Bronchial epithelial cell (primary cell): ENCODE measurements around the gene SLC5A12. TPM values are rescaled to one million over a fixed set of nuclear protein-coding genes. Genes with fewer than 3 reads are reported as not detected.

Experiments
- DNase-seq: peaks from one replicate; pipeline ENCODE4 v3.0.0-alpha.2; 2010; ENCODE audit warnings: low read depth
- FAIRE-seq: peaks from 2 replicates; lab custom pipeline; 2011; peaks lifted over from hg19 to GRCh38; lab: Jason Lieb, UNC
- H3K27me3 ChIP-seq: 2 replicates; pipeline ENCODE4 v1.5.1; 2011; ENCODE audit warnings: low read length; ENCODE audit not compliant: control insufficient read depth, insufficient read depth
- H3K36me3 ChIP-seq: 2 replicates; pipeline ENCODE4 v1.5.1; 2011; ENCODE audit warnings: low read length; ENCODE audit not compliant: control insufficient read depth, insufficient read depth
- H3K4me3 ChIP-seq: 2 replicates; pipeline ENCODE4 v1.5.1; 2011; ENCODE audit warnings: mild to moderate bottlenecking, low read depth, low read length, control low read depth
- total RNA-seq: library from RNA; depleted of rRNA; stranded (reverse); fragments of >200 nt; gene quantifications from 2 replicates; pipeline ENCODE4 v1.2.1, GENCODE V29; 2014
- TF ChIP-seq, protein P1 (sequence below): IDR thresholded peaks from 2 replicates; pipeline ENCODE4 v1.5.1; 2011; ENCODE audit warnings: mild to moderate bottlenecking, moderate library complexity, low read length, control low read depth, inconsistent platforms; ENCODE audit not compliant: insufficient read depth, severe bottlenecking

SLC5A12 gene
- total RNA-seq, 1 donor from 2014 or later = not detected

DNA sequence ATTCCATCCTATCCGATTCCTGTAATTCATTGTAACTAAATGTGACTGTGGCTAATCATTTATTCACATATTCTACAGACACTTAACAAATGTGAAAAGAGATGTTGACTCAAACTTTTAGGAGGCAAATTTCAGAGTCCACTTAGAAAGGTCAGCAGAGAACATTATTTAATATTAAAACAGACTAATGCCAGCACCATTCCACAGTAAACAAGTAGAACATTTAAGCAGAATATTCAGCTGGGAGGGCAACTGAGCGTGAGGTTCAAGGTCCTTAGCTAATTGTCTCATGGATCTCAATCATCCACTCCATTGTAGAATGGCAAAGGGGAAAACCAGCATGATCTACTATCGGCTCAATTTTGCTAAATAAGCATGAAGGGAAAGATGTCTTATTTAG, 5.1 kb upstream of the SLC5A12 start:
- Histone ChIP-seq H3K36me3 (no peaks in the 10 kb centered on the region), H3K27me3 (no peaks in the 10 kb centered on the region), H3K4me3 (no peak overlapping the region)
- TF ChIP-seq, protein P1, sequence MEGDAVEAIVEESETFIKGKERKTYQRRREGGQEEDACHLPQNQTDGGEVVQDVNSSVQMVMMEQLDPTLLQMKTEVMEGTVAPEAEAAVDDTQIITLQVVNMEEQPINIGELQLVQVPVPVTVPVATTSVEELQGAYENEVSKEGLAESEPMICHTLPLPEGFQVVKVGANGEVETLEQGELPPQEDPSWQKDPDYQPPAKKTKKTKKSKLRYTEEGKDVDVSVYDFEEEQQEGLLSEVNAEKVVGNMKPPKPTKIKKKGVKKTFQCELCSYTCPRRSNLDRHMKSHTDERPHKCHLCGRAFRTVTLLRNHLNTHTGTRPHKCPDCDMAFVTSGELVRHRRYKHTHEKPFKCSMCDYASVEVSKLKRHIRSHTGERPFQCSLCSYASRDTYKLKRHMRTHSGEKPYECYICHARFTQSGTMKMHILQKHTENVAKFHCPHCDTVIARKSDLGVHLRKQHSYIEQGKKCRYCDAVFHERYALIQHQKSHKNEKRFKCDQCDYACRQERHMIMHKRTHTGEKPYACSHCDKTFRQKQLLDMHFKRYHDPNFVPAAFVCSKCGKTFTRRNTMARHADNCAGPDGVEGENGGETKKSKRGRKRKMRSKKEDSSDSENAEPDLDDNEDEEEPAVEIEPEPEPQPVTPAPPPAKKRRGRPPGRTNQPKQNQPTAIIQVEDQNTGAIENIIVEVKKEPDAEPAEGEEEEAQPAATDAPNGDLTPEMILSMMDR = no peak
- no peak for DNase-seq
- no peak for FAIRE-seq

DNA sequence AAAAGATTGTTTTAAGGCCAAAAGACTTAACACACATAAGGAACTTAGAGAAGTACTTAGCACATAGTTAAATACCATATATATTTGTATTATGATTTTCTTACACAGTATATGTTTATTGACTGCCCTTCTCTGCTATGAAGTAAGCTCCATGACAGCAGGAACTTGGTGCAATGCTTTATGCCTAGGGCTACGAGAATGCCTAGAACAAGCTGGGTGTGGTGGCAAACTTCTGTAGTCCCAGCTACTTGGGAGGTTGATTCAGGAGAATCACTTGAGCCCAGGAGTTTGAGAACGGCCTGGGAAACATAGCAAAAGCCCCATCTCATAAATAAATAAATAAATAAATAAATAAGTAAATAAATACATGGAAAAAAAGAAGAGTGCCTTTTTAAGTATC, 1.9 kb downstream of the SLC5A12 start:
- no peaks in the 10 kb centered on the region for H3K27me3 ChIP-seq
- DNase-seq (peak; percentile 58), FAIRE-seq (no peak)
- TF ChIP-seq, protein P1 = no peak
- H3K4me3 ChIP-seq = no peak overlapping the region
- no peaks in the 10 kb centered on the region for H3K36me3 ChIP-seq

DNA sequence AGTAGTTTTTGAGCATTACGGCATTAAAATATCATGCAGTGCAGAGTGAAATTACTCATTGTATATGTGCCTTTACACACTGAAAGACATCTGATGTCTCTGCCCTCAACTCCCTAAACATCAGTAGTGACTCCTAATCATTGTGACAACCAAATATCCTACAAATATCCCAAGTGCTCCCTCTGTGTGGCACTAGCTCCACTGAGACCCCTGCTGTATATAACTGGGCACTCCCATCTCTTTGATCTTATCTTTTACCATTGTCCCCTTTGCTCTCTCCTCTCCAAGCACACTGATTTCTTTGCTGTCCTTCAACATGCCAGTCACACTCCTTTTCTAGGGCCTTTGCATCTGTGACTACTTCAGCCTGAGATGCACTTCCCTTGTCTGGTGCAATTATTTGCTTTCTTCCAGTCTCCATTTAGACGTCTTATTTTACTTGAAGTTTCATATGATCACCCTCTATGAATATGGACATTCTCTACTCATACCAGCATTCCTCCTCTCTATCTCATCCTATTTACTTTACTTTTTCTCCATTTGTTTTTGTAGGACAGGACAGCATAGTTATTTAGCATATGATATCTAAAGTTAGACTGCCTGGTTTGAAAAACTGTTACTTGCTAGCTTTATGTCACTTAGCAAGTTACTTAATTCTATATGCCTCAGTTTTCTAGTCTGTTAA, 2.4 kb downstream of the SLC5A12 start:
- peak; percentile 60 for FAIRE-seq
- Histone ChIP-seq H3K36me3 (no peaks in the 10 kb centered on the region), H3K27me3 (no peaks in the 10 kb centered on the region), H3K4me3 (no peak overlapping the region)
- no peak for DNase-seq
- TF ChIP-seq, protein P1 = no peak

DNA sequence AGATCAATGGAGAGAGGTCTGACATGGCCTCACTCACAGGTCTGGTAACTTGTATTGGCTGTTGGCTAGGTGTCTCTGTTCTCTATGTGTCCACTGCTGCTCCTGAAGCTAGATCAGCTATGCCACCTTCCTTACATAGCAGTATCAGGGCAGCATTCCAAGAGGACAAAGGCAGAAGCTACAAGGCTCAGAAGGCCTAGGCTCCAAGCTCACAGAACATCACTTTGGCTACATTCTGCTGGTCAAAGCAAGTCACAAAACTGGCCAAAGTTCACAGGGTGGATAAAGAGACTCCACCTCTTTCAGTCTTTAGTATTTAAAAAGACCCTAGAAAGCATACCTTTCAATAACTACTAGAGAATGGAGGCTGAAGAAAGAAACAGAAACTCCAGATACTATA, 4.1 kb downstream of the SLC5A12 start:
- FAIRE-seq (no peak), DNase-seq (no peak)
- TF ChIP-seq, protein P1 = no peak
- no peak overlapping the region for H3K4me3 ChIP-seq
- no peaks in the 10 kb centered on the region for H3K36me3 ChIP-seq
- H3K27me3 ChIP-seq = no peaks in the 10 kb centered on the region

DNA sequence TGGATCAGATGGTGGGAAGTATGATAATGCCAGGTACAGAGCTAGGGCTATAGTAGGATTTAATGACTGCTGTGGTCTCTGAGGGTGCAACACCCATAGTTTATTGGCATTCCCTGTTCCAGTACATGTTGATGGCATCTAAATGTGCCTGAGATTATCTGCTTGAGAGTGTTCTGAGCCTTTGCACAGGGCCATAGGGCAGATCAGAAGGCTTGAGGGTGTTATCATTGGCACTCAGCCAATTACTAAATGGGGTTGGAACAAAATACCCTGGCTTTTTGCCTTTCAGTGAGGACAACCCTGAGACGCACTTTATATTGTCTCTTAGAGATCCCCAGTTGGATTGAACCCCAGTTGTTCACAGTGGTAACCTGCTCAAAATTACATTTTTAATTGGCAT, 6.7 kb downstream of the SLC5A12 start:
- FAIRE-seq = no peak
- TF ChIP-seq, protein P1 = no peak
- DNase-seq = no peak
- no peak overlapping the region for H3K4me3 ChIP-seq
- H3K36me3 ChIP-seq = no peaks in the 10 kb centered on the region
- H3K27me3 ChIP-seq = peaks cover 2% of the 10 kb centered on the region

DNA sequence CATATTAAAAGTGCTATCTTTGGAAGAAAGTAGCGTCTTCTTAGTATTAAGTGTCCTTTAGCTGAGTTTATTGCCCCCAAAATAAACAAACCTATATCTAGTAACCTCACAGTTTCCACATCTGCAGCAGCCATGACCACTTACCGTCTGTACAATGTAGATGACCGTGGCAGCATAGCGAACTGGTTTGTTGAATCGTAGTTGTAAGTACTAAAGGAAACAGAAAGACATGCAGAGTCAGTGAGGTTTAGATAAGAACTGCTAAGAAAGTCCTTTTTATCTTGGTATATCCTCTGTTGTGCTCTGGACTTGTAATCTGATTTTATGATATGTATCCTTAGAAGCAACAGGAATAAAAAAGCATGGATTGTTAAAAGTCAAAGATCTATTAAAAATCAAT, 9.4 kb downstream of the SLC5A12 start:
- no peak for FAIRE-seq
- Histone ChIP-seq H3K4me3 (no peak overlapping the region), H3K36me3 (no peaks in the 10 kb centered on the region), H3K27me3 (peaks cover 2% of the 10 kb centered on the region)
- no peak for DNase-seq
- TF ChIP-seq, protein P1 = no peak
